Mucosa of descending colon (tissue), 3 donors: ENCODE results near the gene RNF123. TPM values are rescaled to one million over a fixed set of nuclear protein-coding genes. Genes with fewer than 3 reads are reported as not detected.

Source experiments
- ATAC-seq: fragments of 200-7000 bp; cut with Tn5 transposase; one replicate; pipeline ENCODE4 v1.9.1; 2020; ENCODE audit warnings: mild to moderate bottlenecking, moderate library complexity
- DNase-seq, 3 donors: peaks; one replicate each; pipeline ENCODE4 v3.0.0-alpha.2; 2020
- H3K36me3 ChIP-seq: fragments of 200-600 bp; one replicate; pipeline ENCODE4 v1.8.0; 2021; ENCODE audit warnings: low read depth, mild to moderate bottlenecking
- H3K4me1 ChIP-seq: fragments of 200-600 bp; one replicate; pipeline ENCODE4 v1.8.0; 2021; ENCODE audit warnings: low read depth, mild to moderate bottlenecking
- H3K4me3 ChIP-seq: fragments of 200-600 bp; one replicate; pipeline ENCODE4 v1.8.0; 2021; ENCODE audit warnings: mild to moderate bottlenecking
- H3K9me3 ChIP-seq: fragments of 200-600 bp; one replicate; pipeline ENCODE4 v1.8.0; 2021; ENCODE audit warnings: mild to moderate bottlenecking
- intact Hi-C, 2 donors: fragments of 100-400 bp; cut with DNase I in 1 of 2; cut with micrococcal nuclease in 1 of 2; formaldehyde crosslinking; loops; one replicate each; pipeline versions ENCODE4 v1.11.0 to v1.11.1; 2022; cut with DNase I, micrococcal nuclease
- total RNA-seq, 3 donors: library from RNA; stranded (reverse); fragmentation: NEBNext Ultra II Directional in 2 of 3; extraction: Animal tissue kit (Norgen Biotek cat#: 25700) in 2 of 3; gene quantifications; one replicate each; pipeline versions ENCODE4 v1.2.1 to v1.2.4, GENCODE V29; 2021 to 2023
- TF ChIP-seq, protein P1 (sequence below): fragments of 200-600 bp; IDR thresholded peaks from one replicate; pipeline ENCODE4 v1.8.0; 2022; ENCODE audit warnings: antibody characterized with exemption, mild to moderate bottlenecking
- donor health status: DM: no; HTN: no; CAD: no; lungs with moderate emphysema.
- donor health status: DM: no; HTN: no; CAD: no.
- donor health status: DM: no; HTN: yes; CAD: no.

RNF123 gene
- total RNA-seq, 3 donors from 2014 or later, result 45.5 to 58.1 (median 51.0) TPM

DNA sequence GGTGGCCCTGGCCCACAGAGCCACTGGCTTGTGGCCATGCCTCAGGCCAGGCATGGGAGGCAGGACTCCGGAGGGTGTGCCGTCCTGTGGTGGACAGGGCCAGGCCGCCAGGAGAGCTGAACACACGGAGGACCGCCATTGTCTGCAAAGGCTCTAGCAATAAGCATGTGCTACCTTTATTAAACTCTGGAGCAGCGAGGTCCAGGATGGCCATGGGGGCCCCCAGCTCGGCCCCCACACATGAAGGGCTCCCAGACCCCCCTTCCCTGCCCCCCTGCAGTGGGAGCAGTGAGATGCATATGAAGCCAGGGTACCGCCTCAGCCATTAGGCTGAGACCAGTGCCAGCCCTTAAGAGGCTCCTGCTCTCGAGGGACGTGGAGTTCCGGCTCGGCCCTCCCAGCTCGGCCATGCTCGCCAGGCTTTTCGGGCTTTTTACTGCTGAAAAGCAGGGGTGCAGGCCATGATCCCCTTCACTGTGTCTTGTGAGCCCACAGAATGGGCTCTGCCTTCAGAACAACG, 27.4 kb downstream of the RNF123 start:
- no peak for ATAC-seq
- no peak for DNase-seq
- peaks cover 19% of the 10 kb centered on the region for H3K4me1 ChIP-seq
- intact Hi-C loops, result no loop called here
- no peaks in the 10 kb centered on the region for H3K9me3 ChIP-seq
- no peaks in the 10 kb centered on the region for H3K36me3 ChIP-seq
- TF ChIP-seq, protein P1, sequence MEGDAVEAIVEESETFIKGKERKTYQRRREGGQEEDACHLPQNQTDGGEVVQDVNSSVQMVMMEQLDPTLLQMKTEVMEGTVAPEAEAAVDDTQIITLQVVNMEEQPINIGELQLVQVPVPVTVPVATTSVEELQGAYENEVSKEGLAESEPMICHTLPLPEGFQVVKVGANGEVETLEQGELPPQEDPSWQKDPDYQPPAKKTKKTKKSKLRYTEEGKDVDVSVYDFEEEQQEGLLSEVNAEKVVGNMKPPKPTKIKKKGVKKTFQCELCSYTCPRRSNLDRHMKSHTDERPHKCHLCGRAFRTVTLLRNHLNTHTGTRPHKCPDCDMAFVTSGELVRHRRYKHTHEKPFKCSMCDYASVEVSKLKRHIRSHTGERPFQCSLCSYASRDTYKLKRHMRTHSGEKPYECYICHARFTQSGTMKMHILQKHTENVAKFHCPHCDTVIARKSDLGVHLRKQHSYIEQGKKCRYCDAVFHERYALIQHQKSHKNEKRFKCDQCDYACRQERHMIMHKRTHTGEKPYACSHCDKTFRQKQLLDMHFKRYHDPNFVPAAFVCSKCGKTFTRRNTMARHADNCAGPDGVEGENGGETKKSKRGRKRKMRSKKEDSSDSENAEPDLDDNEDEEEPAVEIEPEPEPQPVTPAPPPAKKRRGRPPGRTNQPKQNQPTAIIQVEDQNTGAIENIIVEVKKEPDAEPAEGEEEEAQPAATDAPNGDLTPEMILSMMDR, result no peak
- H3K4me3 ChIP-seq, result no peak overlapping the region

GRCh38 chr3:49717211-49717958, 28.0 kb downstream of the RNF123 start:
- Histone ChIP-seq H3K36me3 (no peaks in the 10 kb centered on the region), H3K4me3 (no peak overlapping the region), H3K9me3 (no peaks in the 10 kb centered on the region), H3K4me1 (peaks cover 25% of the 10 kb centered on the region)
- no peak for ATAC-seq
- intact Hi-C loops, result no loop called here
- TF ChIP-seq, protein P1, result no peak
- no peak for DNase-seq

DNA sequence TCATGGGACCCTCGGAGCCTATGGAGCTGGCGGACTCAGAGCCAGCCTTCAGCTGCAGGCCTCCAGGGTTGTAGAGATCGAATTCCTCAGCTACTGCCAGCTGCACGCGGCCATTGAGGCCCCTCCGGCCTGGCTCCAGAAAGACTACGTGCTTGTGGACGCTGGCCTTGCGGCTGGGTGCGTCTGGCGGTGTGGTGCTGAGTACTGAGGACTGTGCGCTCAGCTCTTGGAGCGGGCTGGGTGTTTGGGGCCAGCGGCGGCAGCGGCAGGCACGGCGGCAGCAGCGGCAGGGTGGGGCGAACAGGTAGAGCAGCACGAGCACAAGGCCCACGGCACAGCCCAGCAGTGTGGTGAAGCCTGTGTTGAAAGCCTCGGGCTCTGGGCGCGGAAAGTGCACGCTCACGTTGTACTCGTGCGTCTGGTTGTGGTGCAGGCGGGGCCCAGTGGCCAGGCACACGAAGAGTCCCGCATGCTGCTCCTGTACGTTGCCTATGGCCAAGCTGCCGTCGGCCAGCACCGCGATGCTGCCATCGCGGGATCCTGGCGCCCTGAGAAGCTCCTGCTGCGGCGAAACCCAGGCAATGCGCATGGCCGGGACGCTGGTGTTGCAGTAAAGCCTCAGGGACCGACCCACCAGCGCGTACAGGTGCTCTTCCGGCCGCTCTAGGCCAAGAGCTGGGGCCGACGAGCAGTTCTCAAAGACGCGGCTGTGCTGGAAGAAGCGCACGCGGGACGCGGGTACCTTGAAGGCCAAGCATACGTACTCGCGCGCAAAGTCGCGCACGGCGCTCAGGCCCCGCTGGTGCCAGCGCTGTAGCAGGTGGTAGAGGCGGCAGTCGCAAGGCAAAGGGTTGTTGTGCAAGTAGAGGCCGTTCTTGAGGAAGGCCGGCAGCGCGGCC, 28.9 kb downstream of the RNF123 start:
- Histone ChIP-seq H3K4me3 (no peak overlapping the region), H3K4me1 (peaks cover 33% of the 10 kb centered on the region), H3K9me3 (no peaks in the 10 kb centered on the region), H3K36me3 (no peaks in the 10 kb centered on the region)
- TF ChIP-seq, protein P1, result no peak
- ATAC-seq, result peak; percentile 1
- DNase-seq, result peak in 2 of 3 donors; percentile 54 to 71
- intact Hi-C loops, result no loop called here

GRCh38 chr3:49718858-49719213, 29.5 kb downstream of the RNF123 start:
- intact Hi-C loops, result no loop called here
- no peaks in the 10 kb centered on the region for H3K9me3 ChIP-seq
- no peak for DNase-seq
- TF ChIP-seq, protein P1, result no peak
- peaks cover 1% of the 10 kb centered on the region for H3K36me3 ChIP-seq
- peaks cover 35% of the 10 kb centered on the region for H3K4me1 ChIP-seq
- H3K4me3 ChIP-seq, result no peak overlapping the region
- no peak for ATAC-seq

- peaks cover 5% of the 10 kb centered on the region for H3K36me3 ChIP-seq
- intact Hi-C loops, result no loop called here
- peak; percentile 96 to 99 (median 97) for DNase-seq
- H3K4me3 ChIP-seq, result peak within 1 kb of the TSS; percentile 26
- TF ChIP-seq, protein P1, result peak; percentile 29
- peaks cover 35% of the 10 kb centered on the region for H3K4me1 ChIP-seq
- ATAC-seq, result peak; percentile 70
- no peaks in the 10 kb centered on the region for H3K9me3 ChIP-seq
Measured at GRCh38 chr3:49719214-49719884, 30.0 kb downstream of the RNF123 start, which contains the start of gene AMIGO3. TSS of gene AMIGO3 (minus strand) at chr3:49719684. CDS start at chr3:49719465, 219 bp downstream.
